Measurements from ENCODE around the gene PGS1.

The PGS1 gene

DNA sequence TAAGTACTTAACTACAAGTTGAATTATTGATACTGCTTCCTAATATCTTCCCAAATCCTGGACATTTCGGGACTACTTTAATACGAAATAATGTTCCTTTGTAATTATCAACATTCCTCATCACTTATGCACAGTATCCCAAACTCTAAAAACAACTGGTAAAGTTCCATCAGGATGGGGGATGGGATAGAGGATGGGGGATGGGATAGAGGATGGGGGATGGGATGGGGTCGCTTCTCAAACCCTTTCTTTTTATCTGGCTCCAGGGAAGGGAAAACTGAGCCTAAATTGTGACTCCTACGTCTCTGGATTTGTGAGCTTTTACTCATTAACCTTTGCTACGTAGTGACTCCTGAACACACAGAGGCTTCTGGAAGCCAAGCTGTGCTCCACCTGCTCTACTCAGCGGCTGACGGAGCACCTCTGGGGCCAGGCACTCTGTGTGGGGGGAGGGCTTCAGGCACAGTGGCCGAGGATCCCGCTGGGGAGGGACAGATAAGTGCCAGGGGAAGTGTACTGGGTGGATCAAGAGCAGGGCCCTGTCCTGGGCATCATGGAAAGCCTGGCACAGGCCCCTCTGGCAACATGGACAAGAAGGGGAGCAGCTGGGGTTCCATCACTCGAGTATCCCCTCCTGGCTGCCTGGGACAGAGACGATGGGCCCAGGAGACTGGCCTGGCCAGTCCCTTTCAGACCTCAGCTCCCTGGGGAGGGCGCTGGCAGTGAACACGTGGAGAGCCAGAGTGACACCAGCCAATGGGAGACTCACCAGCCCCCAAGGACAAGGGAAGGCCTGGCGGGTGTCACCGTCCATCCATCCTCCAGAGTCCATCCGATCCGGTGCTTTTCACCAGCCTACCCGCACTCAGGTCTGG lies 56.2 kb downstream of the PGS1 start:
- CTCF ChIA-PET: interaction anchor here (1.3 to 1.8 kb wide), 3 partner anchors 11 to 185 kb away, joined by 3 to 7 read pairs (median 4); no protein-coding TSS in a partner anchor

DNA sequence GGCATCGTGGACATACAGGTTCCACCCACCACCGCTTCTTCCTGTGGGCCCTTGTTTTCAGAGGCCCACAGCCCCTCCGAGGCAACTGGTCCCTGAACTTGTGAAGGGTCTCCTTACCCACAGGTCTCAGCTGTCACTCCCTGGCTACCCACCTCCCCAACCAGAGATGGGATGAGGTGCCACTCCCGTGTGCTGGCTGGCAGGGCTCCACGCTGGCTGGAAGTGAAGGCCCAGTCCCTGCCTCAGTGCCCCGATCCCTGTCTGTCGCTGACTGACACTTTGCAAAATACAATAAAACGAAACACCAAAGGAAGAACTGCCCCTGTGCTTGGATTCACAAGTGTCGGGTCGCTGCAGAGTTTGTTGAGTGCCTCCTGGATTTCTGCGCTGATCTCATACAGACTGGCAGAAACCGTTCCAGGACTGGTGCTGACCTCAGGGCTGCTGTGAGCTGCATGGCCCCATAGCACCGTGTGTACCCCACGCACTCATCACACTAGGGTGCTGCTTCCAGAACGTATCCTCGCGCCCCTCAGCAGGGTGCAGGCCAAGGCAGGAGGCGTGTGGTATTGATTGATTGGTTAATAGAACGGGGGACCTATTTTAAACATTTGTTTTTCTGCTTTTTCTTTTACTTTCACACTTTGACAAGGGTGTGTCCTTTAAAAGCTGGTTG lies 57.0 kb downstream of the PGS1 start:
- no peak overlapping the region for H3K4me3 ChIP-seq (ENCODE audit: low read depth, low read length)
- POLR2A ChIA-PET: interaction anchor here (0.6 kb wide), 1 partner anchor 13 kb away, joined by 3 read pairs; no protein-coding TSS in a partner anchor
- TF ChIP-seq, protein P1, sequence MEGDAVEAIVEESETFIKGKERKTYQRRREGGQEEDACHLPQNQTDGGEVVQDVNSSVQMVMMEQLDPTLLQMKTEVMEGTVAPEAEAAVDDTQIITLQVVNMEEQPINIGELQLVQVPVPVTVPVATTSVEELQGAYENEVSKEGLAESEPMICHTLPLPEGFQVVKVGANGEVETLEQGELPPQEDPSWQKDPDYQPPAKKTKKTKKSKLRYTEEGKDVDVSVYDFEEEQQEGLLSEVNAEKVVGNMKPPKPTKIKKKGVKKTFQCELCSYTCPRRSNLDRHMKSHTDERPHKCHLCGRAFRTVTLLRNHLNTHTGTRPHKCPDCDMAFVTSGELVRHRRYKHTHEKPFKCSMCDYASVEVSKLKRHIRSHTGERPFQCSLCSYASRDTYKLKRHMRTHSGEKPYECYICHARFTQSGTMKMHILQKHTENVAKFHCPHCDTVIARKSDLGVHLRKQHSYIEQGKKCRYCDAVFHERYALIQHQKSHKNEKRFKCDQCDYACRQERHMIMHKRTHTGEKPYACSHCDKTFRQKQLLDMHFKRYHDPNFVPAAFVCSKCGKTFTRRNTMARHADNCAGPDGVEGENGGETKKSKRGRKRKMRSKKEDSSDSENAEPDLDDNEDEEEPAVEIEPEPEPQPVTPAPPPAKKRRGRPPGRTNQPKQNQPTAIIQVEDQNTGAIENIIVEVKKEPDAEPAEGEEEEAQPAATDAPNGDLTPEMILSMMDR (IDR thresholded peaks at IDR 0.05; ENCODE audit: insufficient read depth, low read length, missing control alignments): no peak
- CTCF ChIA-PET: interaction anchor here (1.3 to 3.0 kb wide), 4 partner anchors 10 to 185 kb away, joined by 3 to 10 read pairs (median 6); no protein-coding TSS in a partner anchor
- DNase-seq (ENCODE audit: low read depth, low spot score): no peak

More for the DNA sequence above, 56.2 kb downstream of the PGS1 start:
- TF ChIP-seq, protein P1 (IDR thresholded peaks at IDR 0.05; ENCODE audit: insufficient read depth, low read length, missing control alignments): no peak
- no peak for DNase-seq (ENCODE audit: low read depth, low spot score)
- H3K4me3 ChIP-seq (ENCODE audit: low read depth, low read length): no peak overlapping the region
- POLR2A ChIA-PET: no interaction called here

- no peak overlapping the region for H3K4me3 ChIP-seq (ENCODE audit: low read depth, low read length)
- CTCF ChIA-PET: interaction anchor here (1.3 to 3.0 kb wide), 2 partner anchors 8 to 16 kb away, joined by 4 to 10 read pairs; no protein-coding TSS in a partner anchor
These were observed 59.2 kb downstream of the PGS1 start for GRCh38 chr17:78437508-78438169.

DNA sequence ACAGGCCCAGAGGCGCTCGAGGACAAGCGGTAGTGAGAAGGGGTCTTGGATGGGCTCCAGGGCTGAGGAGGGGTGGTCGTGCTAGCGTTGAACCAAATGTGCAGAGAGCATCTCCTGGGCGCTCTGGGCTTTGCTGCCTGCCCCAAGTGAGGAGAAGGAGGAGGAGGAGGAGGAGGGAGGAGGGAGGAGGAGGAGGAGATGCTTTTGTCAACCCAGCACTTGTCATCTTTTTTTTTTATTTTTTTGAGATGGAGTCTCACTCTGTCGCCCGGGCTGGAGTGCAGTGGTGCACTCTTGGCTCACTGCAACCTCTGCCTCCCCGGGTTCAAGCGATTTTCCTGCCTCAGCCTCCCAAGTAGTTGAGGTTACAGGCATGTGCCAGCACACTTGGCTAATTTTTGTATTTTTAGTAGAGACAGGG lies 59.8 kb downstream of the PGS1 start:
- ChIA-PET POLR2A (no interaction called here), CTCF (interaction anchor here (3.0 kb wide), 1 partner anchor 16 kb away, joined by 10 read pairs; no protein-coding TSS in a partner anchor)
- TF ChIP-seq, protein P1 (IDR thresholded peaks at IDR 0.05; ENCODE audit: insufficient read depth, low read length, missing control alignments): no peak
- no peak for DNase-seq (ENCODE audit: low read depth, low spot score)
- no peak overlapping the region for H3K4me3 ChIP-seq (ENCODE audit: low read depth, low read length)

More at GRCh38 chr17:78437508-78438169, 59.2 kb downstream of the PGS1 start:
- DNase-seq (ENCODE audit: low read depth, low spot score): no peak
- POLR2A ChIA-PET: no interaction called here
- TF ChIP-seq, protein P1 (IDR thresholded peaks at IDR 0.05; ENCODE audit: insufficient read depth, low read length, missing control alignments): no peak

GRCh38 chr17:78438694-78439325 lies 60.4 kb downstream of the PGS1 start:
- TF ChIP-seq, protein P1 (IDR thresholded peaks at IDR 0.05; ENCODE audit: insufficient read depth, low read length, missing control alignments): no peak
- ChIA-PET POLR2A (no interaction called here), CTCF (no interaction called here)
- DNase-seq (ENCODE audit: low read depth, low spot score): no peak
- no peak overlapping the region for H3K4me3 ChIP-seq (ENCODE audit: low read depth, low read length)
